HCT116 (cell line): ENCODE measurements around the gene HBB. TPM values are rescaled to one million over a fixed set of nuclear protein-coding genes. Genes with fewer than 3 reads are reported as not detected.

Source experiments
- ATAC-seq: fragments of 200-7000 bp; cut with Tn5 transposase; 2 replicates; pipeline ENCODE4 v1.9.1; 2020; ENCODE audit warnings: mild to moderate bottlenecking, moderate library complexity
- BruUV-seq: library from RNA; stranded (reverse); fragments of 400-500 nt; replicated peaks from 2 replicates; lab custom pipeline; 2021; lab: Mats Ljungman, UMichigan
- CTCF ChIA-PET: fragments of 300-600 bp; sonication (Branson Sonifier 250); formaldehyde crosslinking; loops from one replicate; lab custom pipeline; 2021; ENCODE audit warnings: antibody characterized with exemption; lab: Charles Lee
- POLR2A ChIA-PET: fragments of 300-600, 350-600 bp; sonication (Branson Sonifier 250); formaldehyde crosslinking; loops from one replicate; lab custom pipeline; 2021; ENCODE audit warnings: antibody characterized with exemption; lab: Charles Lee
- RAD21 ChIA-PET, 2 experiments: fragments of 300-600 bp; sonication (Branson Sonifier 250); formaldehyde crosslinking; loops; one replicate each; lab custom pipeline; 2023; ENCODE audit warnings: low total read pairs in 2 of 2; ENCODE audit not compliant: uncharacterized antibody in 2 of 2, unreplicated experiment in 2 of 2, low non-redundant PET in 1 of 2; lab: Charles Lee
- DNase-seq: peaks from one replicate; pipeline ENCODE4 v3.0.0-alpha.2; 2010; ENCODE audit warnings: low read depth, low spot score
- H2AFZ ChIP-seq: fragments of 200-600 bp; shearing (Covaris generic), sonication (generic); 2 replicates; pipeline ENCODE4 v1.6.1; 2017; ENCODE audit warnings: low read depth, mixed run types, mixed read lengths, antibody characterized with exemption, low read length; ENCODE audit not compliant: poor library complexity, severe bottlenecking
- H3K27ac ChIP-seq: 2 replicates; pipeline ENCODE4 v1.5.1; 2012; ENCODE audit warnings: low read depth, low read length
- H3K27me3 ChIP-seq: fragments of 200-600 bp; sonication (generic); 2 replicates; pipeline ENCODE4 v1.6.1; 2016; ENCODE audit warnings: mixed run types, low read length, mixed read lengths; ENCODE audit not compliant: insufficient read depth
- H3K36me3 ChIP-seq, 2 experiments: fragments of 200-500 bp in 1 of 2; fragments of 200-600 bp in 1 of 2; sonication (Bioruptor generic) in 1 of 2; sonication (generic) in 1 of 2; 2 replicates each; pipeline versions ENCODE4 v1.5.1 to v1.6.1; 2014 to 2016; ENCODE audit warnings: low read length in 2 of 2, inconsistent platforms in 1 of 2, mixed read lengths in 1 of 2, mixed run types in 1 of 2; ENCODE audit not compliant: insufficient read depth in 2 of 2, control insufficient read depth in 1 of 2
- H3K4me1 ChIP-seq, 2 experiments: fragments of 200-600 bp in 1 of 2; sonication (generic) in 1 of 2; 2 replicates each; pipeline versions ENCODE4 v1.5.1 to v1.6.1; 2012 to 2017; ENCODE audit warnings: low read length in 2 of 2, inconsistent platforms in 1 of 2, mild to moderate bottlenecking in 1 of 2, mixed read lengths in 1 of 2, mixed run types in 1 of 2, moderate library complexity in 1 of 2; ENCODE audit not compliant: insufficient read depth in 2 of 2, control insufficient read depth in 1 of 2
- H3K4me2 ChIP-seq: fragments of 200-600 bp; sonication (generic); 2 replicates; pipeline ENCODE4 v1.6.1; 2017; ENCODE audit warnings: mixed run types, low read length, mixed read lengths
- H3K4me3 ChIP-seq, 2 experiments: fragments of 200-600 bp in 1 of 2; sonication (generic) in 1 of 2; replicated peaks in 1 of 2; 2 replicates each; pipeline ENCODE4 v1.5.1; 2011 to 2016; ENCODE audit warnings: low read length in 2 of 2, control low read depth in 1 of 2, low read depth in 1 of 2, mild to moderate bottlenecking in 1 of 2, mixed read lengths in 1 of 2, mixed run types in 1 of 2
- H3K79me2 ChIP-seq: fragments of 200-600 bp; sonication (generic); 2 replicates; pipeline ENCODE4 v1.6.1; 2017; ENCODE audit warnings: mild to moderate bottlenecking, mixed run types, low read length, moderate library complexity, mixed read lengths; ENCODE audit not compliant: insufficient read depth
- H3K9ac ChIP-seq: fragments of 200-600 bp; sonication (generic); 2 replicates; pipeline ENCODE4 v1.6.1; 2016; ENCODE audit warnings: low read length, mixed read lengths
- H3K9me2 ChIP-seq: fragments of 200-600 bp; sonication (generic), shearing (Covaris generic); 2 replicates; pipeline ENCODE4 v1.6.1; 2017; ENCODE audit warnings: mixed run types, mild to moderate bottlenecking, moderate library complexity; ENCODE audit not compliant: insufficient read depth
- H3K9me3 ChIP-seq, 2 experiments: fragments of 200-500 bp in 1 of 2; fragments of 200-600 bp in 1 of 2; sonication (Bioruptor generic) in 1 of 2; sonication (generic) in 1 of 2; 2 replicates each; pipeline ENCODE4 v1.6.1; 2014 to 2017; ENCODE audit warnings: low read length in 2 of 2, mixed read lengths in 2 of 2, inconsistent platforms in 1 of 2, low read depth in 1 of 2, mild to moderate bottlenecking in 1 of 2, mixed run types in 1 of 2, moderate library complexity in 1 of 2; ENCODE audit not compliant: control insufficient read depth in 1 of 2, insufficient read depth in 1 of 2
- H4K20me1 ChIP-seq: fragments of 200-600 bp; sonication (generic), shearing (Covaris generic); 2 replicates; pipeline ENCODE4 v1.6.1; 2017; ENCODE audit warnings: mixed run types, mild to moderate bottlenecking, moderate library complexity; ENCODE audit not compliant: insufficient read depth
- ATF3 ChIP-seq: IDR thresholded peaks from 2 replicates; pipeline ENCODE4 v1.6.1; 2012
- CEBPB ChIP-seq: IDR thresholded peaks from 2 replicates; pipeline ENCODE4 v1.6.1; 2012; ENCODE audit warnings: low read depth
- CTCF ChIP-seq, 3 experiments: fragments of 200-600 bp in 1 of 3; sonication (generic) in 1 of 3; IDR thresholded peaks in 2 of 3; conservative IDR thresholded peaks in 1 of 3; 2 replicates each; pipeline ENCODE4 v1.5.1; 2012 to 2017; ENCODE audit warnings: low read depth in 2 of 3, low read length in 2 of 3, antibody characterized with exemption in 1 of 3, borderline replicate concordance in 1 of 3, control low read depth in 1 of 3, mild to moderate bottlenecking in 1 of 3, mixed read lengths in 1 of 3, mixed run types in 1 of 3, moderate library complexity in 1 of 3; ENCODE audit not compliant: insufficient read depth in 1 of 3
- EGR1 ChIP-seq: IDR thresholded peaks from 2 replicates; pipeline ENCODE4 v1.6.1; 2012; ENCODE audit warnings: low read depth
- FOSL1 ChIP-seq: IDR thresholded peaks from 2 replicates; pipeline ENCODE4 v1.6.1; 2012; ENCODE audit warnings: low read depth
- JUND ChIP-seq: IDR thresholded peaks from 2 replicates; pipeline ENCODE4 v1.6.1; 2012
- POLR2A ChIP-seq: IDR thresholded peaks from 2 replicates; pipeline ENCODE4 v1.7.0; 2011; ENCODE audit warnings: borderline replicate concordance; ENCODE audit not compliant: insufficient read depth, insufficient read length; ENCODE audit errors: extremely low read depth
- RAD21 ChIP-seq: IDR thresholded peaks from 2 replicates; pipeline ENCODE4 v1.6.1; 2012; ENCODE audit warnings: low read depth, mild to moderate bottlenecking
- SRF ChIP-seq: IDR thresholded peaks from 2 replicates; pipeline ENCODE4 v1.6.1; 2012; ENCODE audit warnings: low read depth
- YY1 ChIP-seq: IDR thresholded peaks from 2 replicates; pipeline ENCODE4 v1.6.1; 2011; ENCODE audit warnings: low read length, low read depth, moderate library complexity, mild to moderate bottlenecking; ENCODE audit not compliant: insufficient replicate concordance; ENCODE audit errors: extremely low read depth
- ZFX ChIP-seq: fragments of 450-650 bp; IDR thresholded peaks from 2 replicates; pipeline ENCODE4 v1.6.1; 2017
- ZNF274 ChIP-seq: fragments of 200-500 bp; sonication (Bioruptor generic); IDR thresholded peaks from 2 replicates; pipeline ENCODE4 v1.6.1; 2014; ENCODE audit warnings: mild to moderate bottlenecking, low read depth, low read length, inconsistent platforms
- intact Hi-C: fragments of 100-400 bp; cut with micrococcal nuclease; formaldehyde crosslinking; loops from 2 replicates; pipeline ENCODE4 v1.10.0; 2022
- total RNA-seq: library from RNA; stranded (reverse); gene quantifications from one replicate; pipeline ENCODE4 v1.2.1, GENCODE V29; 2021; ENCODE audit not compliant: unreplicated experiment
- TF ChIP-seq, protein P1 (sequence below): IDR thresholded peaks from 2 replicates; pipeline ENCODE4 v1.6.1; 2011; ENCODE audit warnings: mild to moderate bottlenecking, low read length, moderate library complexity; ENCODE audit not compliant: insufficient replicate concordance; ENCODE audit errors: extremely low read depth
- TF ChIP-seq, protein P2 (sequence below): IDR thresholded peaks from 2 replicates; pipeline ENCODE4 v1.6.1; 2012; ENCODE audit warnings: low read depth

The HBB gene
- total RNA-seq, 1 experiment from 2014 or later: not detected

GRCh38 chr11:5266609-5267008 lies 39.7 kb upstream of the HBB start:
- ChIA-PET POLR2A (no interaction called here), RAD21 (no interaction called here), CTCF (no interaction called here)
- Histone ChIP-seq H3K36me3 (peaks cover 0 to 8% of the 10 kb centered on the region in 2 experiments; a peak in 1 of 4 replicates), H3K4me1 (no peaks in the 10 kb centered on the region), H2AFZ (no peak overlapping the region), H3K79me2 (no peaks in the 10 kb centered on the region), H3K9ac (no peak overlapping the region), H3K27me3 (no peaks in the 10 kb centered on the region), H3K4me2 (no peak overlapping the region), H3K4me3 (no peak overlapping the region), H3K9me2 (no peaks in the 10 kb centered on the region), H3K9me3 (no peaks in the 10 kb centered on the region), H4K20me1 (no peaks in the 10 kb centered on the region; the same call in 1 of the 2 replicates), H3K27ac (no peak overlapping the region)
- BruUV-seq: no TSS peak
- ATAC-seq (no peak), DNase-seq (no peak)
- TF ChIP-seq EGR1 (no peak), ATF3 (no peak), YY1 (no peak), SRF (no peak), RAD21 (no peak), ZNF274 (no peak), POLR2A (no peak), CTCF (IDR thresholded peaks at IDR 0.05 in 2 of 3, conservative IDR thresholded peaks at IDR 0.05 in 1 of 3; ENCODE audit: borderline replicate concordance in 1 of 3, insufficient read depth in 1 of 3, low read depth in 2 of 3, low read length in 2 of 3) (no peak), CEBPB (no peak), ZFX (no peak), FOSL1 (no peak), JUND (no peak)
- TF ChIP-seq, protein P1, sequence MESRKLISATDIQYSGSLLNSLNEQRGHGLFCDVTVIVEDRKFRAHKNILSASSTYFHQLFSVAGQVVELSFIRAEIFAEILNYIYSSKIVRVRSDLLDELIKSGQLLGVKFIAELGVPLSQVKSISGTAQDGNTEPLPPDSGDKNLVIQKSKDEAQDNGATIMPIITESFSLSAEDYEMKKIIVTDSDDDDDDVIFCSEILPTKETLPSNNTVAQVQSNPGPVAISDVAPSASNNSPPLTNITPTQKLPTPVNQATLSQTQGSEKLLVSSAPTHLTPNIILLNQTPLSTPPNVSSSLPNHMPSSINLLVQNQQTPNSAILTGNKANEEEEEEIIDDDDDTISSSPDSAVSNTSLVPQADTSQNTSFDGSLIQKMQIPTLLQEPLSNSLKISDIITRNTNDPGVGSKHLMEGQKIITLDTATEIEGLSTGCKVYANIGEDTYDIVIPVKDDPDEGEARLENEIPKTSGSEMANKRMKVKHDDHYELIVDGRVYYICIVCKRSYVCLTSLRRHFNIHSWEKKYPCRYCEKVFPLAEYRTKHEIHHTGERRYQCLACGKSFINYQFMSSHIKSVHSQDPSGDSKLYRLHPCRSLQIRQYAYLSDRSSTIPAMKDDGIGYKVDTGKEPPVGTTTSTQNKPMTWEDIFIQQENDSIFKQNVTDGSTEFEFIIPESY: no peak
- TF ChIP-seq, protein P2, sequence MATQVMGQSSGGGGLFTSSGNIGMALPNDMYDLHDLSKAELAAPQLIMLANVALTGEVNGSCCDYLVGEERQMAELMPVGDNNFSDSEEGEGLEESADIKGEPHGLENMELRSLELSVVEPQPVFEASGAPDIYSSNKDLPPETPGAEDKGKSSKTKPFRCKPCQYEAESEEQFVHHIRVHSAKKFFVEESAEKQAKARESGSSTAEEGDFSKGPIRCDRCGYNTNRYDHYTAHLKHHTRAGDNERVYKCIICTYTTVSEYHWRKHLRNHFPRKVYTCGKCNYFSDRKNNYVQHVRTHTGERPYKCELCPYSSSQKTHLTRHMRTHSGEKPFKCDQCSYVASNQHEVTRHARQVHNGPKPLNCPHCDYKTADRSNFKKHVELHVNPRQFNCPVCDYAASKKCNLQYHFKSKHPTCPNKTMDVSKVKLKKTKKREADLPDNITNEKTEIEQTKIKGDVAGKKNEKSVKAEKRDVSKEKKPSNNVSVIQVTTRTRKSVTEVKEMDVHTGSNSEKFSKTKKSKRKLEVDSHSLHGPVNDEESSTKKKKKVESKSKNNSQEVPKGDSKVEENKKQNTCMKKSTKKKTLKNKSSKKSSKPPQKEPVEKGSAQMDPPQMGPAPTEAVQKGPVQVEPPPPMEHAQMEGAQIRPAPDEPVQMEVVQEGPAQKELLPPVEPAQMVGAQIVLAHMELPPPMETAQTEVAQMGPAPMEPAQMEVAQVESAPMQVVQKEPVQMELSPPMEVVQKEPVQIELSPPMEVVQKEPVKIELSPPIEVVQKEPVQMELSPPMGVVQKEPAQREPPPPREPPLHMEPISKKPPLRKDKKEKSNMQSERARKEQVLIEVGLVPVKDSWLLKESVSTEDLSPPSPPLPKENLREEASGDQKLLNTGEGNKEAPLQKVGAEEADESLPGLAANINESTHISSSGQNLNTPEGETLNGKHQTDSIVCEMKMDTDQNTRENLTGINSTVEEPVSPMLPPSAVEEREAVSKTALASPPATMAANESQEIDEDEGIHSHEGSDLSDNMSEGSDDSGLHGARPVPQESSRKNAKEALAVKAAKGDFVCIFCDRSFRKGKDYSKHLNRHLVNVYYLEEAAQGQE: no peak
- intact Hi-C loops: no loop called here
